Measurements from ENCODE around the gene CHRNE. TPM values are rescaled to one million over a fixed set of nuclear protein-coding genes. Genes with fewer than 3 reads are reported as not detected.

Gene CHRNE
- total and polyA plus RNA-seq, 8 donors: 0.56 to 4.9 (median 0.92) TPM

DNA sequence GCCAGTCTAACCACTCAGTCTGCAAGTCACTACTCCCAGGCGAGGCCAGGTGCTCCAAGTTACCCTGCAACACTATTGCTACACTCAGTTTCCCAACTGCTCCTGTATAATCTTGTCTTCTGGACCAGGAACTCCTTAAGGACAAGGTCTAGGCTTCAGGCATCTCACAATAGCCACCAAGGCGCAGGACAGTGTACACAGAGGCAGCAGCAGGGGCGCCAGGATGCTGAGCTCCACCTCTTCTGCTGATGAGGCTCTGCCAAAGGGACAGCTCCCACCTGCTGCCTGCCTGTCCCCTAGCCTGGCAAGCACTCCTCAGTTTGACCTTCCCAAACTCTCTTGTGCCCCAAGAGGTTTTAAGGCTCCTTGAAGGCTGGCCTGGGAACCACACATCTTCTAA is 33.5 kb upstream of the CHRNE start:
- no peaks in the 10 kb centered on the region for H3K27me3 ChIP-seq
- intact Hi-C loops (cut with DNase I): no loop called here
- peaks cover 22 to 31% of the 10 kb centered on the region in 2 donors for H3K4me1 ChIP-seq
- no peaks in the 10 kb centered on the region for H3K9me3 ChIP-seq
- no peak overlapping the region for H3K27ac ChIP-seq
- peaks cover 0 to 26% of the 10 kb centered on the region in 2 donors for H3K36me3 ChIP-seq
- H3K4me3 ChIP-seq: no peak overlapping the region
- TF ChIP-seq CTCF (IDR thresholded peaks at IDR 0.05): no peak
- ATAC-seq (no peak), DNase-seq (peak in 1 of 4 donors; percentile 51)

DNA sequence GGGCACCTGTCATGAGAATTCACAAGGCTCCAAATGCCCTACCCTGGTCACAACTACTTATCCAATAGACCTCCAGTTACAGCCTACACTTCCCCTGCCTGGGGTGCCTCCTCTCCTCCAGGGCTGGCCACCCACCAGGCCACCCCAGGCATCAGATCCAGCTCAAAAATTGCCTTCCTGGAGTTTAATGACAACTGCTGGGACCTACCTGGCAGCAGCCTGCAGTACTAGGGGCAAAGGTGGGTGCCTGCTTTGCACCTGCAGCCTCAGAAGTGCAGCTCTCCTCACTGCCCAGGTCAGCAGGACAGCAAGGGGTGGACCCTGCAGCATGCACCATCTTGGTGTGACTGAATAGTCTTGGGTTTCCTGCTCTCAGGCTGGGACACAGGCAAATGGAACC is 32.8 kb upstream of the CHRNE start:
- Histone ChIP-seq H3K36me3 (peaks cover 0 to 26% of the 10 kb centered on the region in 2 donors), H3K4me1 (peaks cover 17 to 23% of the 10 kb centered on the region in 2 donors), H3K27ac (no peak overlapping the region), H3K4me3 (no peak overlapping the region), H3K27me3 (no peaks in the 10 kb centered on the region), H3K9me3 (no peaks in the 10 kb centered on the region)
- no peak for TF ChIP-seq CTCF (IDR thresholded peaks at IDR 0.05)
- intact Hi-C loops (cut with DNase I): no loop called here
- ATAC-seq (no peak), DNase-seq (peak in 1 of 4 donors; percentile 13)

GRCh38 chr17:4934173-4934979 is 31.5 kb upstream of the CHRNE start:
- Histone ChIP-seq H3K4me1 (peaks cover 17 to 23% of the 10 kb centered on the region in 2 donors), H3K36me3 (peaks cover 0 to 26% of the 10 kb centered on the region in 2 donors), H3K27me3 (no peaks in the 10 kb centered on the region), H3K27ac (no peak overlapping the region), H3K9me3 (no peaks in the 10 kb centered on the region), H3K4me3 (no peak overlapping the region)
- intact Hi-C loops (cut with DNase I): no loop called here
- DNase-seq (peak in 3 of 4 donors; percentile 15 to 78 (median 46)), ATAC-seq (peak; percentile 38)
- no peak for TF ChIP-seq CTCF (IDR thresholded peaks at IDR 0.05)

GRCh38 chr17:4933646-4934045 is 30.7 kb upstream of the CHRNE start:
- no peaks in the 10 kb centered on the region for H3K9me3 ChIP-seq
- peaks cover 11 to 16% of the 10 kb centered on the region in 2 donors for H3K4me1 ChIP-seq
- H3K36me3 ChIP-seq: peaks cover 0 to 26% of the 10 kb centered on the region in 2 donors
- H3K27me3 ChIP-seq: no peaks in the 10 kb centered on the region
- intact Hi-C loops (cut with DNase I): no loop called here
- no peak overlapping the region for H3K27ac ChIP-seq
- ATAC-seq (no peak), DNase-seq (peak in 1 of 4 donors; percentile 37)
- no peak for TF ChIP-seq CTCF (IDR thresholded peaks at IDR 0.05)
- H3K4me3 ChIP-seq: no peak overlapping the region

DNA sequence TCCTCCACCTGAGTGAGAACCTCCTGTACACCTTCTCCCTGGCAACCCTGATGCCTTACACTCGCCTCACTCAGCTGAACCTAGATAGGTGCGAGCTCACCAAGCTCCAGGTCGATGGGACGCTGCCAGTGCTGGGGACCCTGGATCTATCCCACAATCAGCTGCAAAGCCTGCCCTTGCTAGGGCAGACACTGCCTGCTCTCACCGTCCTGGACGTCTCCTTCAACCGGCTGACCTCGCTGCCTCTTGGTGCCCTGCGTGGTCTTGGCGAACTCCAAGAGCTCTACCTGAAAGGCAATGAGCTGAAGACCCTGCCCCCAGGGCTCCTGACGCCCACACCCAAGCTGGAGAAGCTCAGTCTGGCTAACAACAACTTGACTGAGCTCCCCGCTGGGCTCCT is 29.9 kb upstream of the CHRNE start:
- Histone ChIP-seq H3K27ac (no peak overlapping the region), H3K4me1 (peaks cover 7 to 8% of the 10 kb centered on the region in 2 donors), H3K9me3 (no peaks in the 10 kb centered on the region), H3K27me3 (no peaks in the 10 kb centered on the region), H3K36me3 (peaks cover 0 to 19% of the 10 kb centered on the region in 2 donors), H3K4me3 (no peak overlapping the region)
- peak in 1 of 4 donors; percentile 62 for DNase-seq
- intact Hi-C loops (cut with DNase I): no loop called here
- ATAC-seq: no peak
- TF ChIP-seq CTCF (IDR thresholded peaks at IDR 0.05): no peak

Measured in left lung (tissue), 10 donors.